ENCODE measurements around the gene ZBTB20.

GRCh38 chr3:115019900-115020299 lies 127.2 kb downstream of the ZBTB20 start:
- TF ChIP-seq YY1 (IDR thresholded peaks at IDR 0.05) (no peak), CTCF (IDR thresholded peaks at IDR 0.05; ENCODE audit: low read depth, low read length, missing input control) (no peak), GABPA (IDR thresholded peaks at IDR 0.05 in 1 of 2, conservative IDR thresholded peaks at IDR 0.05 in 1 of 2) (no peak), JUND (IDR thresholded peaks at IDR 0.05) (no peak), REST (IDR thresholded peaks at IDR 0.05) (no peak), ATF3 (IDR thresholded peaks at IDR 0.05) (no peak), EGR1 (IDR thresholded peaks at IDR 0.05; ENCODE audit: low read depth in 2 of 2) (no peak), ZBTB33 (IDR thresholded peaks at IDR 0.05) (no peak), SP1 (IDR thresholded peaks at IDR 0.05) (no peak), TAF1 (conservative IDR thresholded peaks at IDR 0.05) (no peak), RAD21 (IDR thresholded peaks at IDR 0.05) (no peak)

All from liver (tissue), 3 donors.